NCI-H1436 treated with DMSO at 0.1 percent for 48 hours (cell line): ENCODE results near the gene AFF3.

ENCODE experiments used
- DNase-seq: peaks from one replicate; lab custom pipeline; 2025; lab: John Stamatoyannopoulos, UW

Gene AFF3

DNA sequence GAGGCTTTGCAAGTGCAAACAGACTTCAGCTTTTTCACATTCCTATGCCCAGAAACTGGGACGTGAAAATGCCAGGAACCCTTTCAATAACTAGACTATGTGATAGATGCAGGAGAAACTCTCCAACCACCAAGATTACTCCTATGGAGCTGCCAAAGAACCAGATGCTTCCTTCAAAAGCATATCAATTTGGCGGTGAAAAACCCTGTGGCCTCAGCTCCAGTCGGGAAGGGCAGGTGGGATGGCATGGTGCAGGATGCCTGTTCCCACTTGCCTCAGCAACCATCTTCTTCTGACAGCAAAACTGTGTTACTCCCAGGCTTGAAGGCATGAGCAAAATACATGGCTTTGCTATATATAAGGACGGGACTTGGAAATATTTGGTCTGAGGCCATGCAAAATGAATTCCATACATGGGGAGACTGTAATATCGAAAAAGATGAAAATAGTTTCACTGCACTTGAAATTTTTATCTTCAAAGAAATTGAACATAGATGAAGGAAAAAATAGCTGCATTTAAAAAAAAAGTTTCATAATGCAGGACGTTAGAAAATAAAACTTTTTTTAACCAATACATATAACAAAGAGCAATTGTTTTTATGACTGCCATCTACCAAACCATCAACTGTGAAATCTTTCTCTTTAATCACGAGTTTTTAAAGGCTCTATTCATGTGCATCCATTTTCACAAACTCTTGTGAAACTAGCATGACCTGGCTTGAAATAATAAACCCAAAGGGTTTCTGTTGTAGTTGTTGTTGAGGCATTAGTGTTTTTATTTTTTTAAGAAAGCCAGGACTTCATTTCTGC is 99.1 kb downstream of the AFF3 start:
- DNase-seq = no peak

DNA sequence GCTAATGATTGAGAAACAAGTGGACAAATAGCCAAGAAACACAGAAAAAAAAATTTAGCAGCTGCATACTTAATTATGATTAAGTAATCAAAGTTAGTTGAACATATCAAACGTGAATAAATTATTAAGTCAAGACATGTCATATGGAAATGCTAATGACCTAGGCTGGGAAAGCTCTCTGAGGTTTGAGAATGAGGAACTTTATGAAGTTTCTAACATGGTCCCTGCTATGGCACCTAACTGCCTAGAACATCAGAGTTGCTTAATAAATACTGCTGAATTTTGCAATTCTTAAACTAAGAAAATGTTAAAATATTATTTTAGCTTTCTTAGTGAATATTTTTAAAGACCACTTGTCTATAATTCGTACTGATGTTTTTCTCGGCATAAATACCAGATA is 99.8 kb downstream of the AFF3 start:
- no peak for DNase-seq

DNA sequence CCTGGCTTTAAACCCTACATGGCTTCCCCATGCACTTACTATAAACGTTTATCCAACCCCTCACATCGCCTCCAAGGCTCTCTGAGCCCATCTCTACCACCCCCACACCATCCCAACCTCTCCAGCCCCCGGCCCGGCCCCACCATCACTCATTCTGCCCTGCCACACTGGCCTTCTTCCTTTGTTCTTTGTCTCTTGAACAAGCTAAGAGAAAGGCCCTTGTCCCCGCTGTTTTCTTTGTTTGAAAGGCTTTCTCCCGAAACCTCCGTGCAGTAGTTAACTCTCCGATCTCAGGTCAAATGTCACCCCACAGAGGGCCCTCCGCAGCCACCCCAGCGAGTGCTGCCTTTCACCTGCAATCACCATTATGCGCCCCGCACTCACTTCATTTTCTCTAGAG is 100.4 kb downstream of the AFF3 start:
- no peak for DNase-seq

DNA sequence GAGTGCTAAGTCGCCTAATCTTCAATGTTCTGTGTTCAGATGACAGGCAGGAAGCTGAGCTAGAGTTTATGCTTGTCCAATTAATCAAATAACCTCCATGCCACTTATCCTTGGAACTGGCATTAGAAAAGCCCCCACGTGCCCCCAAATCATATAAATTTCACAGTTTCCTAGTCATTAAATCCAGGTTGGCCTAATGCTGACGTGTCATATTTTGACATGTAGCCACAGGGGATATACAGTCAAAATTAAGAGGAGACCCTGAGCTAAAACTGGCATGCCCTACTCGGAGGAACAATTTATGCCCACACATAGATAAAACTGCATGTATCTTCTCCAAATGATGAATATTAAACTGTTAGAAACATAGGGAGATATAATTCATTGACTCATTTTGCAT is 101.0 kb downstream of the AFF3 start:
- DNase-seq = no peak

DNA sequence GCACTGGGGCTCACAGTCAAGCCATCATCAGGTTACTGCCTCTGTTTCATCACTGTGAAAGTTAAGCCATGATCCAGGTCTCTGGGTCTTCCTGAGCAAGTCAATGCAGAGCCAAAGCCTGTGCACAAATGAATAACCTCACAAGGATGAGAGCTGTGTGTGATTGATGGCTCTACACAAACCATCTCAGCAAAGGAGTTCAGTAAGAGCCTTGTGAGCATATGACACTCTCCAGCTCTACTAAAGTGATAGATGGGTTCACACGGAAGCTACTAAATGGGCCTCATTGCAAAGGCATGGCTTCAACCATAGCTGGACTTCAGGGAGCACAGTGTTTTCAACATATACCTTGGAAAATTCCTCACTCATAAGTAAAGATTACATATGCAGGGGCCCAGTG is 101.5 kb downstream of the AFF3 start:
- DNase-seq = no peak

DNA sequence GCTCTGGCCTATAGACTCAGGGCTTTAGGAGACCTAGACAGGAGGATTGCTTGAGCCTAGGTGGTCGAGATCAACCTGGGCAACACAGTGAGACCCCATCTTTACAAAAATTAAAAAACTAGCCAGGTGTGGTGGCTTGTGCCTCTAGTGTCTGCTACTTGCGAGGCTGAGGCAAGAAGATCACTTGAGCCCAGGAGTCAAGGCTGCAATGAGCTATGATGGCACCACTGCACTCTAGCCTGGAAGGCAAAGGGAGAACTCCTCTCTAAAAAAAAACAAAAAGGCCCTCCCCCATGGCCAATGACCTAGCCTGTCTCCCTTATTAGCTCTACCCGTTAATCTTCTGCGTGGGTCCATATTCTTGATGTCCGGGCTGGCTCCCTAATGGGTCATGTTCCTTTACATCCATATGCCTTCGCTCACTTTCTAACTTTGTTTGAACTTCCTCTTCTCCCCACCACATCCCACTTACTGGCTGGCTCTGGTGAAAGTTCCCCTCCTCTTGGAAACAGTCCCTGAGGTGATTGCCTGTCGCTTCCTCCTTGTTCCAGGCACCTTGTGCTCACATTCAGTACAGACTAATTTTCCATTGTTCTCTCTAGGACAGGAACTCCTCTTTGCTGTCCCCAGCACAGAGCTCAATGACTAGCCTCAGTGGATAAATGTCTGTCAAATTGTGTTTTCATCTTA is 103.0 kb downstream of the AFF3 start:
- no peak for DNase-seq

DNA sequence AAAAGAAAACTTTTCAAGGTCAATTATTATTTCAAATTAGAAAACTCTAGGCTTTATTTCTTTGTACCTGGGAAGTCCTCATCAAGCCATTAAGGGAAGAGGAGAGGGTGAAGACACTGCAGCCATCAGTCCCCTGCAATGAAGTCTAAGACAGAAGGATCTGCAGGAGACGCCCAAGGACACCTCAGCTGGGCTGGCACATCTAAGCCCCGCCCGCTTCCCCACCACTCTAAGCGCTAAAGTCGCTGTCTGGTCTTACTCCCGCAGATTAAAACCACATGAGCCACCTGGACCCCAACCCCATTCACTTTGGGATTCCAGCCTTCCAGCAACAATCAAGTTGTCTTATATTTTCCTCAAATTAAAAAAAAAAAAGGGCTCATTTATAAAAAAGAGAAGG is 104.4 kb downstream of the AFF3 start:
- no peak for DNase-seq

DNA sequence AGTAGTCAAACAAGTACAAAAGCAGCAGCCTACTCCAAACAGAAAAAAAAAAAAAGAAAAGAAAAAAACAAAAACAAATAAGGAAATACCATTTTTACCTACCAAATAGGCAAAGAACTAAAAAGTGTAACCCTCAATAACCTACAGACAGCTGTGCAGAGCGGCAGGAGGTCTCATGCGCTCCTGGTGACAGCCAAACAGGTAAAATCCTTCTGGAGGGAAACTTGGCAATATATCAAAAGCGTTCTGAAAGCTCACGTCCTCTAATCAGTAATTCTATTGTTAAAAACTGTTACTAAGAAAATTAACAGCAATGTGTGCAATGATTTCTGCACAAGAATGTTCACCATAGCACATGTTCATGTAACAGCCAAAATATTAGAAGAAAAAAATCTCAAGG is 105.6 kb downstream of the AFF3 start:
- DNase-seq = no peak

DNA sequence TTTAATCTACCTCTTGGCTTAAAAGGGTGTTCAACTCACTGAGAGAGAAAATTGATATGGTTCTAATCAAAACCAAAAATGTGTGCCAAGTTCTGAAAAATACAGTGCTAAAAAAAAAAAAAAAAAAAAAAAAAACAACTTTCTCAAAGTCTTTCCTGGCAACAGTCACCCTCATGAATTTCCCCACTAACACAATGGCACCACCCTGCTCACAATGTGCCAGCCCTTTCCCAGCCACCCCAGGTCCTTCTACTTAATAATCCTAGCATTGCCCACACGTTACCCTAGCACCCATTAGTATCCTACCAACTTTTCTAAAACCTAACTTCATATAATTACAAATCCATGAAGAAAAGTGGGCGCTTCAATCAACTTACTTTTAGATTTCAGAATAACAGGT is 106.4 kb downstream of the AFF3 start:
- DNase-seq = no peak

DNA sequence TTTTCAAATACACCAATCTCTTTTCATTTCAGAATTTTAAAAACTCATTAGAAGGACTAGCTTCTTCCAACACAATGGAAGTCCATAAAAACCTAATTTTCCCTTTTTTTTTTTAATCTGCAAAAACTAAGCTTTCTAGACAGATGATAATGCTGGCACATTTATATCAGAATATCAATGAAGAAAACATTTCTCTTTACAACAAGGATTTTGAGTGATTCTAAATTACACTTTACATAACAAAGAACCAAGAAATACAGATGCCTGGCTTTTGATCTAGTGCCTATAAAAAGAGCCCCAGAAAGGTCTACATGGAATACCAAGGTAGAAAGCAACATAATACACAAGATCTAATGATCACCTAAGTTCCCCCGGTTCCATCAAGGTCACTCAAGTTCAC is 108.0 kb downstream of the AFF3 start:
- DNase-seq = no peak

DNA sequence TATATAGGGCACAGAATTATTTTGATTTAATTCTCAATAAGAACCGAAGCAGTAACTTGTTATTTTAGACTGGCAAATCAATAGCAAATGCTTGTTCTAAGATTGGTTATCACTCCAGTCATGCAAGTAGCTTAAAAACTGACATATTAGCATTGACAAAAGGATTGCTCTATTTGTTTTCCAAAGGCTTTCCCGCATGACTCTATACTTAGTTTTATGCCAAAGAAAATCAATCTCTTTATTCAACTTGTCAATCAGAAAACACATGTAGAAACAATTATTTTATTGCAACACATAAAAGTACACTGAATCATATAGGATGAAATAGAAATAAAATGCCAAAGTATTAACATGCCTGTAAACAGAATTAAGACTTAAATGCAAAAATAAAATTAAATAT is 108.4 kb downstream of the AFF3 start:
- no peak for DNase-seq

DNA sequence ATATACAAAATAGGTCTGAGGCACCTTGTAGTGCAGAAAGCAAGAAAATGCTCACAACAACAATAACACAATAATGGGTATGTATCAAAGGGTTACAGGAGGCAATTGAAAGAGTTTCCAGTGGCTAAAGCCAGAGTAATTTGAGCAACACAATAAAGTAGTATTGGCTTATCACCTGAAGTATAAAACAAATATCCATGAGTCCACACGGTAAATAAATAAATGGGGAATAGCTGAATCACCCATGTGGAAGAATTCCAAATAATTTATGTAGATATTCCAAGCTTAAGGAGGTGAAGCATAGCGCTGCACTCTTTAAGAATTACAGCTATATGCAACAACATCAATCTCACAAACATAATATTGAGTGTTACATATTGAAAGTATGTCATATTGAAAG is 110.8 kb downstream of the AFF3 start:
- no peak for DNase-seq

DNA sequence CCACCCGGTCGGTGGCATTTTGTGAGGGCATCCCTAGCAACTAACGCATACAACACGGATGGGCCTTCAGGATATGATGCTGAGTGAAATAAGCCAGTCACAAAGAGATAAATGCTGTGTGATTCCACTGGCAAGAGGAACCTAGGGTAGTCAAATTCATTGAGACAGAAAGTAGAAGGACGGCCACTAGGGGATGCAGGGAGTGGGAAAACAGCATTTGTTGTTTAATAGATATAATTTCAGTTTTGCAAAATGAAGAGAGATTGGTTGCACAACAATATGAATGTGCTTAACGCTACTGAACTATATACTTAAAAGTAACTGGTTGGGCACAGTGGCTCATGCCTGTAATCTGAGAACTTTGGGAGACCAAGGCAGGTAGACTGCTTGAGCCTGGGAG is 112.9 kb downstream of the AFF3 start:
- DNase-seq = no peak

DNA sequence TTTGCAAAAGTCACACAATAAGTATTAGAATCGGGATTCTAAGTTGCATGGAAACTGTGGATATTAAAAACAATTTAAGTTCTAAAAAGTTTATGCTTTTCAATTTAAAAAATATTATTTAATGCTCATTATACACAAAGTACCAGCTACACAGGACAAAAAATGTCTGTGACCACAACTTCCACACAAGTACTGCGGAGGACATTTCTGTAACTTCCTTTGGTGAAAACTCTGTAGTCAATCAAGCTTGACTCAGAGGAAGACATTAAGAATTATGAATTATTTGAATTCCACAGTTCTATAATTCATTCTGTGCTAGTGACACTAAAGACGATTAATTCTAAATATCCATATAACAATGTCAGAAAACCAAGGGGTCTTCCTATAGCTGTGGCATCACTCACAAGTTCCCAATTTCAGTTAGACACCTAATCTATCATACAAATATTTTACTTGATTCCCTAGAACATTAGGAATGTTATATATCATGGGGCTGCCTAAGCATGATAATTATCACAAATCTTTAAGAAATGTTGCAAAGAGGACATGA is 120.5 kb downstream of the AFF3 start:
- DNase-seq = no peak

DNA sequence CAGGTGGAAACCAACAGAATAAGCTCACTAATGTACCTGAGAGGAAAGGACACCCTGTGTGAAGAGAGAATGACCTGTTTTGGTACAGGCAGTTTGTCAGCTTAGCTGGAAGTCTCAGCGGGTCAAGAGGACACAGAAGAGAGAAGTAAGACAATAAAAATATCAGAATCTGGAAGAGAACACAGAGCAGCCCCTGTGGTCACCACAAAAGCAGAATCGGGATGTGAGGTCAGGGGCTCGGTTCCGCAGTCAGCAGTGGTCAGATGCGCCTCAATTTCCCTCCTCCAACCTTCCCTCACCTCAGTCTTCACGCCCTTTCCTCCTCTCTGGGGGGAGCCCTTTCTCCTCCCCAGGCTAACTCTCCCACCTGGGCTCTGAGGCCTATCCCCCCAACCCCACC is 122.9 kb downstream of the AFF3 start:
- DNase-seq = no peak

DNA sequence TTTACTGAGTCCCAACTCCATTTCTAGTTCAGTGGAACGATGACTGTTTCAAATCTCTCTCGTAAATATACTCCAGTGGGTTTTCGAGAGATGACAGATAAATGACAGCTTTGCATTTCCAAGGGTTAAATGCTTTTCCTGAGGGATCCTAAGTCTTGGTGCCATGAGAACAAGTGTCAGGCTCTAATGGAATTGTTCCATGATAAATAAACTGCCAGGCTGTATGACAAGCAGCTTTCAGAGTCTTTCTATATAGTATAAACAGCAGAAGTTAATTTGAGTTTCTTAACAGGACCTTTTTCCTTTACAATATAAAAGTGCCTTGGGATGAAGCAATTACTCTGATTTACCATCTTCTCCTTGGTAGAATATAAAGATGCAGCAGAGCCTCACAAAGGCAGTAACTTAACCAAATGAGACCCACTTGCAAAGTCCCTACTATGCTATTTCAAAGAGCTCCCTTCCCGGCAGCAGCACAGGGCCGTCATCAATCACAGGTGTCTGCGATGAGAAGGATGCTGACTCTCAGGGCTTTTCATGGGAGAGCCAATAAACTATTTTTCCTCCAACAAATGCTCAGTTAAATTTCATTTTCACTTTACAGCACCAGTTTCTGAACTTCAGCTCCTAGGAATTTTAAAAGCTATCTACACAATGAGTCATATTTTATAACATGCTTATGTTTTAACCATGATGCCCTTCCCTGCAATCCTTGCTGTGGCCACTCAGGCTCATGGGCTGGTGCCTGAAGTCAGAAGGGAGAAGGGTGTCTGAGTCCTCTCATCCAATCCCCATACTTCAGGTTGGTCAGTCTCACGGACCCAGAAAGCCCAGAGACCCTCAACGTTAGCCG is 123.8 kb downstream of the AFF3 start:
- no peak for DNase-seq

DNA sequence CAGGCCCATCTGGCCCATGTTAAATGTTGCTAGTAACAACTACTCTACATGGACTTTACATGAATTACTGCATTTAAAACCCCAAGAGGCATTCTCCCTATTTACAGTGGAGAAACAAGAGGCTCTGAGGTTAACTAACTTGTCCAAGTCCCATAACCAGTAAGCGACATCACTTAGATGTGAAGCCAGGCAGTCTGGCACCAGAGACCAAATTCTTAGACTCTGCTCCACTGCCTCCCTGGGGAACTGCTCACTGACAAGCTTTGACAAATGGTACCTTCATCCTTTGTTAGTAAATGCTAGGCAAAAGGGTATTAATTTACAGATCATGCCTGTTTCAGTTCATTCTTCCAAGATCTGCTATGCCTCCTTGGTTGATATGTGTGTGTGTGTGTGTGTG is 124.8 kb downstream of the AFF3 start:
- DNase-seq = no peak

DNA sequence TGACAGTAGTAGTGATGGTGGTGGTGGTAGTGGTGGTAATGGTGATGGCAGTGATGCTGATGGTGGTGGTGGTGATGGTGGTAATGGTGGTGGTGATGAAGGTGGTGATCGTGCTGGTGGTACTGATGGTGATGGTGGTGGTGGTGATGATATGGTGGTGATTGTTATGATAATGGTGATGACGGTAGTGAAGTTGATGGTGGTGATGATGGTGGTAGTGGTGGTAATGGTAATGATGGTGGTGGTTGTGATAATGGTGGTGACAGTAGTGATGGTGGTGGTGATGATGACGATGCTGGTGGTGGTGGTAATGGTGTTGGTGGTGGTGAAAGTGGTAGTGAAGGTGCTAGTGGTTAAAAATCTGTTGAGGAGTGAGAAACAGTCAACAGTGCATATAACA is 125.6 kb downstream of the AFF3 start:
- DNase-seq = no peak

DNA sequence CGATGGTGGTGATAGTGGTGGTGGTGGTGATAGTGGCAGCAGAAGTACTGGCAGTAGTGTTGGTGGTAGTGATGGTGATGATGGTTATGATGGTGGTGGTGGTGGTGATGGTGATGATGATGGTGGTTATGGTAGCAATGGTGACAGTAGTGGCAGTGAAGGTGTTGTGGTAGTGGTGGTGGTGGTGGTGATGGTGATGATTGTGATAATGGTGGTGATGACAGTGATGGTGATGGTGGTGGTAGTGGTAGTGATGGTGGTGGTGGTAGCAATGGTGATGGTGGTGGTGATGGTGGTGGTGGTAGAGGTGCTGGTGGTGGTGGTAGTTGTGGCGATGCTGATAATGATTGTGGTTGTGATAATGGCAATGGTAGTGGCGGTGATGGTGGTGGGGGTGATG is 126.5 kb downstream of the AFF3 start:
- no peak for DNase-seq

DNA sequence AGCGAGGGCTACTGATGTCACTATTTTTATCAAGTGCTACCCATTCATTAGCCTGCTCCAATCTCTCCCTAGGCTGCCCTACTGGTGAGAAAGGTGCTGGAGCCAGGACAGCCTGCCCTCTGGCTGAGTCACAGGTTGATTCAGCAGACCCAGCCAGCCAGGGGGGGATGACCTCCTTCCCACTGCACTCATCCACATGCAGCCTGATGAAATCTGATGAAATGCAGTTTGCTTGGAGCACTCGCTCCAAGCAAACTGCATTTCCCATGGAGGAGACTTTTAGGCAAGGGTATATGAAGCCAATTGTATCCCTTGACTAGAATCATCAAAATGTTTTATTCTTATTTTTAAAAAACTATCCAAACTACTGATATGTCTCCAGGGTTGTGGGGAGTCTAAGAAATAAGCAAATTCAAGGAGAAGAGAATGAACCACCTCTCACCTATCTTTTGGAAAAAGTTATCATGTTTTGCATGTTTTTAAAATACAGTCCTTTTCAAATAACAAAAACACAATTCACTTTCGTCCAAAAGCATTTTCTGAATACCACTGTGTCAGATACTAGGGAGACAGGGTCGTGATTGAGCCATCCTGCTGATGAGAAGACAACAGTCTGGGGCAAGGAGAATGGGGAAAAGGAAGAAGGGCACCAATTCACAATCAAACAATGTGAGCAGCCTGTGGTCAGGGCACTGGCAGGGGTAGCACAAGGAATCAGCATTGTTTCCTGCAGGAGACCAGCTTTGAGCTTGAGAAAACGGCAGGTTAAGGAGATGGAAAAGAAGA is 128.3 kb downstream of the AFF3 start:
- no peak for DNase-seq

DNA sequence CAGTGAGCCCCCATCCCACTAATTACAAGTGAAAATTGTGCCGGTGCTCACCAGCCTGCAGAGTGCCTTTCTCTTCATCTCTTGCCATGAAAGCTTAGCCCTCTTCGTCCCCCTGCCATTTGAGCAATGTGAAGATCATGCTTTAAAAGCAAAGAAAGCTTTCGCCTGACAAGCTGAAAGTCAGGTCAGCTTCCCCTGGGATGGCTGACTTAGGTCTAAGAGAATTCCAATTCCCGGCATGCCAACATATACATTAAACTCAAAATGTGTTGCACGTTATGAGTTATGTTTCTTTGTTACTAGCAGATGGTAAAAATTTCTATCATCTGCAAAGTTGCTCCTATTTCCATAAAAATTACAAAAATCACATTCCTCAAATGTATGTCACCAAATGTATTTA is 129.8 kb downstream of the AFF3 start:
- no peak for DNase-seq

DNA sequence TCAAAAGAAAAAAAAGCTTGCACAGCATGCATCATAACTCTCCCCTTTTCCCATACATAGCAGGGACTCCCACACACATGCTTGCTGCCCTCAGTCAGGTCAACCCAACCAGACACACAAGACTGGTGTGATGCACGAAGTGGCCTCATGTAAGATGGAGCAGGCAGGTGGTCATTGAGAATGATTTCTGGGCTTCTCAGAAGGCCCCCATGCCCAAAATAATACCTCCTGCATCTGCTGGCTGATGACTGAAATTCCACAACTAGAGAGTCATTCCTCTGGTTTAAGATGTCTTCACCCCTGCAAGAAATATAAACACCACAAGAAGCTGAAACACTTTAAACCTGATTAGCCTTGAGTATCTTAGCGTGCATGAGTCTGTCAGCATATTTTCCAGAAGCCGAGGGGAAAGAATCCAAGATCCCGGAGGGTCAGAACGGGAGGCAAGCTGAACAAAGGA is 131.1 kb downstream of the AFF3 start:
- DNase-seq = no peak
